HCT116 (cell line): ENCODE measurements around the gene IGF2BP3.
"Not testable (repeated sequence)": the region's sequence is repeated elsewhere in the genome, so short reads cannot be mapped to it uniquely, and the experiment has no call there.

Experiments
- EZH2 ChIP-seq: fragments of 200-600 bp; sonication (generic); IDR thresholded peaks from 2 replicates; pipeline ENCODE4 v1.6.1; 2017; ENCODE audit warnings: antibody characterized with exemption, mixed run types
- POLR2A ChIP-seq: IDR thresholded peaks from 2 replicates; pipeline ENCODE4 v1.7.0; 2011; ENCODE audit warnings: borderline replicate concordance; ENCODE audit not compliant: insufficient read depth, insufficient read length; ENCODE audit errors: extremely low read depth
- SIN3A ChIP-seq: IDR thresholded peaks from 2 replicates; pipeline ENCODE4 v1.6.1; 2012; ENCODE audit warnings: low read depth
- SRF ChIP-seq: IDR thresholded peaks from 2 replicates; pipeline ENCODE4 v1.6.1; 2012; ENCODE audit warnings: low read depth
- TF ChIP-seq, protein P1 (sequence below), 3 experiments: fragments of 200-600 bp in 1 of 3; sonication (generic) in 1 of 3; IDR thresholded peaks in 2 of 3; conservative IDR thresholded peaks in 1 of 3; 2 replicates each; pipeline ENCODE4 v1.5.1; 2012 to 2017; ENCODE audit warnings: low read depth in 2 of 3, low read length in 2 of 3, antibody characterized with exemption in 1 of 3, borderline replicate concordance in 1 of 3, control low read depth in 1 of 3, mild to moderate bottlenecking in 1 of 3, mixed read lengths in 1 of 3, mixed run types in 1 of 3, moderate library complexity in 1 of 3; ENCODE audit not compliant: insufficient read depth in 1 of 3

DNA sequence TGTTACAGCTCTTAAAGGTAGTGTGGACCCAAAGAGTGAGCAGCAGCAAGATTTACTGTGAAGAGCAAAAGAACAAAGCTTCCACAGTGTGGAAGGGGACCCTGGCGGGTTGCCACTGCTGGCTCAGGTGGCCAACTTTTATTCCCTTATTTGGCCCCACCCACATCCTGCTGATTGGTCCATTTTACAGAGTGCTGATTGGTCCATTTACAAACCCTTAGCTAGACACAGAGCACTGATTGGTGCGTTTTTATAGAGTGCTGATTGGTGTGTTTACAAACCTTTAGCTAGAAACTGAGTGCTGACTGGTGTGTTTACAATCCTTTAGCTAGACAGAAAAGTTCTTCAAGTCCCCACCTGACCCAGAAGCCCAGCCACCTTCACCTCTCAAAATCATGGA lies 63.7 kb downstream of the IGF2BP3 start:
- not testable (repeated sequence) for TF ChIP-seq EZH2, POLR2A, SRF, SIN3A
- TF ChIP-seq, protein P1, sequence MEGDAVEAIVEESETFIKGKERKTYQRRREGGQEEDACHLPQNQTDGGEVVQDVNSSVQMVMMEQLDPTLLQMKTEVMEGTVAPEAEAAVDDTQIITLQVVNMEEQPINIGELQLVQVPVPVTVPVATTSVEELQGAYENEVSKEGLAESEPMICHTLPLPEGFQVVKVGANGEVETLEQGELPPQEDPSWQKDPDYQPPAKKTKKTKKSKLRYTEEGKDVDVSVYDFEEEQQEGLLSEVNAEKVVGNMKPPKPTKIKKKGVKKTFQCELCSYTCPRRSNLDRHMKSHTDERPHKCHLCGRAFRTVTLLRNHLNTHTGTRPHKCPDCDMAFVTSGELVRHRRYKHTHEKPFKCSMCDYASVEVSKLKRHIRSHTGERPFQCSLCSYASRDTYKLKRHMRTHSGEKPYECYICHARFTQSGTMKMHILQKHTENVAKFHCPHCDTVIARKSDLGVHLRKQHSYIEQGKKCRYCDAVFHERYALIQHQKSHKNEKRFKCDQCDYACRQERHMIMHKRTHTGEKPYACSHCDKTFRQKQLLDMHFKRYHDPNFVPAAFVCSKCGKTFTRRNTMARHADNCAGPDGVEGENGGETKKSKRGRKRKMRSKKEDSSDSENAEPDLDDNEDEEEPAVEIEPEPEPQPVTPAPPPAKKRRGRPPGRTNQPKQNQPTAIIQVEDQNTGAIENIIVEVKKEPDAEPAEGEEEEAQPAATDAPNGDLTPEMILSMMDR (IDR thresholded peaks at IDR 0.05 in 2 of 3, conservative IDR thresholded peaks at IDR 0.05 in 1 of 3; ENCODE audit: borderline replicate concordance in 1 of 3, insufficient read depth in 1 of 3, low read depth in 2 of 3, low read length in 2 of 3) = not testable (repeated sequence)
